OCI-LY3 (cell line): ENCODE data around the gene C1orf21.

ENCODE experiments used
- H2AFZ ChIP-seq: fragments of 200-600, 300-600 bp; shearing (Covaris generic); 2 replicates; pipeline ENCODE4 v1.6.0; 2014; ENCODE audit warnings: antibody characterized with exemption, low read depth, low read length
- H3K27ac ChIP-seq: fragments of 200-600, 300-600 bp; sonication (generic); 2 replicates; pipeline ENCODE4 v1.5.1; 2014; ENCODE audit warnings: mild to moderate bottlenecking, low read length, moderate library complexity, mixed read lengths
- H3K27me3 ChIP-seq: fragments of 200-600, 300-600 bp; sonication (generic); 2 replicates; pipeline ENCODE4 v1.6.1; 2014; ENCODE audit warnings: low read depth, low read length, mixed read lengths
- H3K36me3 ChIP-seq: fragments of 200-600, 300-600 bp; sonication (generic); replicated peaks from 2 replicates; pipeline ENCODE3; 2014; ENCODE audit warnings: low read depth, low read length, mixed read lengths
- H3K4me1 ChIP-seq: fragments of 300-600, 200-600 bp; sonication (generic); 2 replicates; pipeline ENCODE4 v1.6.1; 2014; ENCODE audit warnings: low read length, mixed read lengths
- H3K4me2 ChIP-seq: fragments of 200-600, 300-600 bp; sonication (generic); 2 replicates; pipeline ENCODE4 v1.6.1; 2014; ENCODE audit warnings: low read length, mixed read lengths
- H3K4me3 ChIP-seq: fragments of 300-600, 200-600 bp; sonication (generic); 2 replicates; pipeline ENCODE4 v1.5.1; 2014; ENCODE audit warnings: antibody characterized with exemption, mild to moderate bottlenecking, low read length, moderate library complexity
- H3K79me2 ChIP-seq: fragments of 300-600, 200-600 bp; shearing (Covaris generic); 2 replicates; pipeline ENCODE4 v1.6.1; 2014; ENCODE audit warnings: mild to moderate bottlenecking, low read length, mixed read lengths
- H3K9ac ChIP-seq: fragments of 300-600, 200-600 bp; shearing (Covaris generic); 2 replicates; pipeline ENCODE4 v1.6.0; 2014; ENCODE audit warnings: mild to moderate bottlenecking, low read length, moderate library complexity
- H3K9me3 ChIP-seq: fragments of 200-600, 300-600 bp; shearing (Covaris generic); 2 replicates; pipeline ENCODE4 v1.6.1; 2014; ENCODE audit warnings: low read length, mixed read lengths; ENCODE audit not compliant: insufficient read depth
- H4K20me1 ChIP-seq: fragments of 200-600, 300-600 bp; sonication (generic); 2 replicates; pipeline ENCODE4 v1.6.1; 2016; ENCODE audit warnings: low read length, mixed read lengths; ENCODE audit not compliant: insufficient read depth
- EZH2phosphoT487 ChIP-seq: fragments of 200-600 bp; shearing (Covaris generic); IDR thresholded peaks from 2 replicates; pipeline ENCODE4 v1.6.1; 2018; ENCODE audit warnings: antibody characterized with exemption, mixed run types, low read depth
- TF ChIP-seq, protein P1 (sequence below): fragments of 200-600, 300-600 bp; sonication (generic); IDR thresholded peaks from 2 replicates; pipeline ENCODE4 v1.5.1; 2014; ENCODE audit warnings: antibody characterized with exemption, low read length, low read depth

C1orf21 gene

DNA sequence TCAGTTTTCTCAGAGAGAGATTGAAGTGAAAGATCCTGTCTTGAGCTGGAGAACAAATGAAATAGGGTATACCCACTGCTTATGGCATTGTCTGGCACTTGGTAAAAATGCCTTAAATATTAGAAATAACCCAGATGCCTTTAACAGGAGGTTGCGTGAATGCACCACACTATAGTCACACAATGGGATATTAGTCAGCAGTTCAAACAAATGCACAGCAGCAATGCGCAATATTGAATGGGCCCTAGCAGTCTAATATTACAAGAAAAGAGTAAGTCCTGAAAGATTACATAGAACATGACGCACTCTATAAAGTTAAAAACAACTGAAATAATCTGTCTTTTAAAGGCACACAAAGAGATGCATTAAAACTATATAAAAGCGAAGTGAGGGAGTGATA, 206.8 kb downstream of the C1orf21 start:
- no peak overlapping the region for H2AFZ ChIP-seq
- H3K4me3 ChIP-seq: no peak overlapping the region
- no peak overlapping the region for H3K9ac ChIP-seq
- H3K4me1 ChIP-seq: no peaks in the 10 kb centered on the region
- H3K9me3 ChIP-seq: no peaks in the 10 kb centered on the region
- no peaks in the 10 kb centered on the region for H3K36me3 ChIP-seq
- no peaks in the 10 kb centered on the region for H4K20me1 ChIP-seq
- H3K27me3 ChIP-seq: no peaks in the 10 kb centered on the region
- H3K4me2 ChIP-seq: no peak overlapping the region
- no peak for TF ChIP-seq EZH2phosphoT487
- TF ChIP-seq, protein P1, sequence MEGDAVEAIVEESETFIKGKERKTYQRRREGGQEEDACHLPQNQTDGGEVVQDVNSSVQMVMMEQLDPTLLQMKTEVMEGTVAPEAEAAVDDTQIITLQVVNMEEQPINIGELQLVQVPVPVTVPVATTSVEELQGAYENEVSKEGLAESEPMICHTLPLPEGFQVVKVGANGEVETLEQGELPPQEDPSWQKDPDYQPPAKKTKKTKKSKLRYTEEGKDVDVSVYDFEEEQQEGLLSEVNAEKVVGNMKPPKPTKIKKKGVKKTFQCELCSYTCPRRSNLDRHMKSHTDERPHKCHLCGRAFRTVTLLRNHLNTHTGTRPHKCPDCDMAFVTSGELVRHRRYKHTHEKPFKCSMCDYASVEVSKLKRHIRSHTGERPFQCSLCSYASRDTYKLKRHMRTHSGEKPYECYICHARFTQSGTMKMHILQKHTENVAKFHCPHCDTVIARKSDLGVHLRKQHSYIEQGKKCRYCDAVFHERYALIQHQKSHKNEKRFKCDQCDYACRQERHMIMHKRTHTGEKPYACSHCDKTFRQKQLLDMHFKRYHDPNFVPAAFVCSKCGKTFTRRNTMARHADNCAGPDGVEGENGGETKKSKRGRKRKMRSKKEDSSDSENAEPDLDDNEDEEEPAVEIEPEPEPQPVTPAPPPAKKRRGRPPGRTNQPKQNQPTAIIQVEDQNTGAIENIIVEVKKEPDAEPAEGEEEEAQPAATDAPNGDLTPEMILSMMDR: no peak
- H3K27ac ChIP-seq: no peak overlapping the region
- no peaks in the 10 kb centered on the region for H3K79me2 ChIP-seq

DNA sequence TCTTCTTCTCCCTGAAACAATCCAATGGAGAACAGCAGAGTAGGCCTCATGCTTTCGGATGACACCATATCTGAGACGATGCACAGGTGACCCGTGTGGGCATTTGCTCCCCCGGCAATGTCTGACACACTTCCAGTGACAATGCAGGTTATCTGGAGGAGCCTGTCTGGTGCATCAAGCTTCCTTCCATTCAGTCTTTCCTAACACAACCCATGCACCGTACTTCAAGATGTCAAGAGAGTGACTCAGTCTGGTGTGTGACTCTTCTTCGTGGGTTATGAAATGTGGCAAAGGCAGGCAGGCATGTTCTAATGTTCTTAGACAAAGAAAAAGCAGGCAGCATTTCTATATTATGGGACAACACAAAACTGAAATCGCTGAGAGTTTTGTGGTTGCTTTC, 208.8 kb downstream of the C1orf21 start:
- no peak overlapping the region for H3K4me2 ChIP-seq

DNA sequence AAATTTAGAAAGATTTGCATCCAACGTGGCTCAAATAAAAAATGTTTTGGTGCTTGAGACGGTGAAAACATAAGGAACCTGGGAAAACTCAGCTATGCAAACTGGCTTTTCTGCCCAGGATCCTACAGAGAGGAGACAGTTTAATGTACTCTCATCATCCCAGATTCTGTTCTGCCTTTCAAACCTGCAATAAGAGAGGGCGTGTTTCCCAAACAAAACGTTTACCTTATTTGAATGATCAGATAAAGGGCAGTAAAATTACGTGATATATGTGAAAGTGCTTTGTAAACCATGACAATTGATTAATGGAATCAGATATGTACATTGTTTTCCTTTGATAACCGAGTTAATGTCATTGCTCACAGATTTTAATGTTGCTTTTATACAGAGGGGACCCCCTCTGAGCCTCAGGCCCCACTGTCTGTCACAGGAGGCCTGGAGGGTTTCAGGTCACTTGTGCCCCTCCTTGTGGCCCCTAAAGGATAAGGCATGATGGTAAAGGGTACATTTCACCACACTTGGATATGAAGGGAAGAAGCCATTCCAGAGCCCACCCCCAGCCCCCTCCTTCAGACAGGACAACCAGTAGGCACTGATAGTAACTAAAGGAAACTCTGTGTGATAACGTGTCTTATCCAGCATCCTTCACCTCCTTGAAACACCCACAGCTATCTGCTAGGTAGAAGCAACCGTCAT, 210.3 kb downstream of the C1orf21 start:
- no peak overlapping the region for H3K27ac ChIP-seq
- H3K36me3 ChIP-seq: no peaks in the 10 kb centered on the region
- H3K27me3 ChIP-seq: no peaks in the 10 kb centered on the region
- no peak overlapping the region for H3K4me2 ChIP-seq
- no peak overlapping the region for H3K4me3 ChIP-seq
- H2AFZ ChIP-seq: no peak overlapping the region
- H3K9ac ChIP-seq: no peak overlapping the region
- peaks cover 4% of the 10 kb centered on the region; the same call in 1 of the 2 replicates for H3K4me1 ChIP-seq
- no peaks in the 10 kb centered on the region for H4K20me1 ChIP-seq
- TF ChIP-seq, protein P1: no peak
- TF ChIP-seq EZH2phosphoT487: no peak
- H3K79me2 ChIP-seq: no peaks in the 10 kb centered on the region
- H3K9me3 ChIP-seq: no peaks in the 10 kb centered on the region

More for the DNA sequence above, 208.8 kb downstream of the C1orf21 start:
- Histone ChIP-seq H2AFZ (no peak overlapping the region), H4K20me1 (no peaks in the 10 kb centered on the region), H3K4me3 (no peak overlapping the region), H3K9ac (no peak overlapping the region), H3K27ac (no peak overlapping the region), H3K4me1 (no peaks in the 10 kb centered on the region), H3K9me3 (no peaks in the 10 kb centered on the region), H3K27me3 (no peaks in the 10 kb centered on the region), H3K36me3 (no peaks in the 10 kb centered on the region), H3K79me2 (no peaks in the 10 kb centered on the region)
- TF ChIP-seq EZH2phosphoT487: no peak
- TF ChIP-seq, protein P1: no peak

DNA sequence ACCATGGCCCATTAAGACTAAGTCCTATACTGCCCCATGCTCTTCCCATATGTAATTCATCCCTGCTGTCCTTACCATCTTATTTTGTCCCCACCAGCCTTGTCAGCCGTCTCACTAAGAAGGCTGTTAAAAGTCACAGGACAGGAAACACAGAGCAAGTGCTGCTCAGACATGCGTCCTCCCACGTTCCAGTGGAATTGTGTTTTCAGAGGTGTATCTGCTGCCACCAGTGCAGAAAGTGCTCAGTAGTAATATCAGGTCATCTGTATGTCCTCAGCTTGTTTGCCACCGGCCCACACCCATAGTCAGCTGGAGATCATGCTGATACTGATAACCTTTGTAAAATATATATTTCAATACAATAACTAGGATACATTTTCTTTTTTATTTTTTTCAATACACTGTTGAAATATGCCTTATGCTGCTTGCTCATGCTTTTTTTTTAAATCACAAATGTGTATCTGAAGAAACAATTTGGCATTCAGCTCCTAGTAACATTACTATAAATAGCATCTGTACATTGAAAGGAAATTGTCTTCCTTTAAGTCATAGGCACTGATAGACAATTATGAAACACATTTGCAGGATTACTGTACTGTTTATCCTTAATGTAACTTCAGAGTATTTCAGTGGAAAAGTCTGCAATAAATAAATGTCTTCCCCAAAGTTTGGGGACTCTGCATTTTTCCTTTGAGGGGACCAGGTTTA, 211.0 kb downstream of the C1orf21 start:
- H3K9ac ChIP-seq: no peak overlapping the region
- H3K4me1 ChIP-seq: peaks cover 4% of the 10 kb centered on the region; the same call in 1 of the 2 replicates
- H2AFZ ChIP-seq: no peak overlapping the region
- H3K79me2 ChIP-seq: no peaks in the 10 kb centered on the region
- H3K9me3 ChIP-seq: no peaks in the 10 kb centered on the region
- H3K36me3 ChIP-seq: no peaks in the 10 kb centered on the region
- H3K4me2 ChIP-seq: no peak overlapping the region
- no peak overlapping the region for H3K27ac ChIP-seq
- no peak for TF ChIP-seq EZH2phosphoT487
- TF ChIP-seq, protein P1: no peak
- no peak overlapping the region for H3K4me3 ChIP-seq
- H3K27me3 ChIP-seq: no peaks in the 10 kb centered on the region
- no peaks in the 10 kb centered on the region for H4K20me1 ChIP-seq
